OCI-LY3 (cell line): ENCODE measurements around the gene CACNA1E.
"Not testable (repeated sequence)": the region's sequence is repeated elsewhere in the genome, so short reads cannot be mapped to it uniquely, and the experiment has no call there.

Experiments
- H2AFZ ChIP-seq: fragments of 200-600, 300-600 bp; shearing (Covaris generic); 2 replicates; pipeline ENCODE4 v1.6.0; 2014; ENCODE audit warnings: antibody characterized with exemption, low read depth, low read length
- H3K27ac ChIP-seq: fragments of 200-600, 300-600 bp; sonication (generic); 2 replicates; pipeline ENCODE4 v1.5.1; 2014; ENCODE audit warnings: mild to moderate bottlenecking, low read length, moderate library complexity, mixed read lengths
- H3K27me3 ChIP-seq: fragments of 200-600, 300-600 bp; sonication (generic); 2 replicates; pipeline ENCODE4 v1.6.1; 2014; ENCODE audit warnings: low read depth, low read length, mixed read lengths
- H3K36me3 ChIP-seq: fragments of 200-600, 300-600 bp; sonication (generic); replicated peaks from 2 replicates; pipeline ENCODE3; 2014; ENCODE audit warnings: low read depth, low read length, mixed read lengths
- H3K4me1 ChIP-seq: fragments of 300-600, 200-600 bp; sonication (generic); 2 replicates; pipeline ENCODE4 v1.6.1; 2014; ENCODE audit warnings: low read length, mixed read lengths
- H3K4me2 ChIP-seq: fragments of 200-600, 300-600 bp; sonication (generic); 2 replicates; pipeline ENCODE4 v1.6.1; 2014; ENCODE audit warnings: low read length, mixed read lengths
- H3K4me3 ChIP-seq: fragments of 300-600, 200-600 bp; sonication (generic); 2 replicates; pipeline ENCODE4 v1.5.1; 2014; ENCODE audit warnings: antibody characterized with exemption, mild to moderate bottlenecking, low read length, moderate library complexity
- H3K79me2 ChIP-seq: fragments of 300-600, 200-600 bp; shearing (Covaris generic); 2 replicates; pipeline ENCODE4 v1.6.1; 2014; ENCODE audit warnings: mild to moderate bottlenecking, low read length, mixed read lengths
- H3K9ac ChIP-seq: fragments of 300-600, 200-600 bp; shearing (Covaris generic); 2 replicates; pipeline ENCODE4 v1.6.0; 2014; ENCODE audit warnings: mild to moderate bottlenecking, low read length, moderate library complexity
- H3K9me3 ChIP-seq: fragments of 200-600, 300-600 bp; shearing (Covaris generic); 2 replicates; pipeline ENCODE4 v1.6.1; 2014; ENCODE audit warnings: low read length, mixed read lengths; ENCODE audit not compliant: insufficient read depth
- H4K20me1 ChIP-seq: fragments of 200-600, 300-600 bp; sonication (generic); 2 replicates; pipeline ENCODE4 v1.6.1; 2016; ENCODE audit warnings: low read length, mixed read lengths; ENCODE audit not compliant: insufficient read depth
- CTCF ChIP-seq: fragments of 200-600, 300-600 bp; sonication (generic); IDR thresholded peaks from 2 replicates; pipeline ENCODE4 v1.5.1; 2014; ENCODE audit warnings: antibody characterized with exemption, low read length, low read depth
- EZH2phosphoT487 ChIP-seq: fragments of 200-600 bp; shearing (Covaris generic); IDR thresholded peaks from 2 replicates; pipeline ENCODE4 v1.6.1; 2018; ENCODE audit warnings: antibody characterized with exemption, mixed run types, low read depth

Gene CACNA1E

GRCh38 chr1:181531951-181532600 is 48.8 kb downstream of the CACNA1E start:
- Histone ChIP-seq H3K27ac (no peak overlapping the region), H4K20me1 (no peaks in the 10 kb centered on the region), H3K4me2 (no peak overlapping the region), H2AFZ (no peak overlapping the region), H3K79me2 (no peaks in the 10 kb centered on the region), H3K27me3 (peaks cover 27% of the 10 kb centered on the region), H3K36me3 (no peaks in the 10 kb centered on the region), H3K9me3 (no peaks in the 10 kb centered on the region), H3K4me3 (no peak overlapping the region), H3K9ac (no peak overlapping the region), H3K4me1 (no peaks in the 10 kb centered on the region)
- TF ChIP-seq CTCF (no peak), EZH2phosphoT487 (no peak)

- Histone ChIP-seq H3K9me3 (no peaks in the 10 kb centered on the region), H3K27me3 (peaks cover 37% of the 10 kb centered on the region), H3K9ac (no peak overlapping the region), H4K20me1 (no peaks in the 10 kb centered on the region), H3K79me2 (no peaks in the 10 kb centered on the region), H3K27ac (no peak overlapping the region), H3K4me2 (no peak overlapping the region), H3K36me3 (no peaks in the 10 kb centered on the region), H2AFZ (no peak overlapping the region), H3K4me3 (no peak overlapping the region), H3K4me1 (no peaks in the 10 kb centered on the region)
- TF ChIP-seq CTCF: no peak
- no peak for TF ChIP-seq EZH2phosphoT487
Measured at GRCh38 chr1:181538836-181539235, 55.5 kb downstream of the CACNA1E start.

- no peak for TF ChIP-seq CTCF
- no peak for TF ChIP-seq EZH2phosphoT487
- Histone ChIP-seq H3K27me3 (peaks cover 45% of the 10 kb centered on the region), H3K36me3 (no peaks in the 10 kb centered on the region), H3K4me1 (no peaks in the 10 kb centered on the region), H4K20me1 (no peaks in the 10 kb centered on the region), H3K9me3 (no peaks in the 10 kb centered on the region), H3K27ac (no peak overlapping the region), H2AFZ (no peak overlapping the region), H3K4me2 (no peak overlapping the region), H3K4me3 (no peak overlapping the region), H3K79me2 (no peaks in the 10 kb centered on the region), H3K9ac (no peak overlapping the region)
Measured at GRCh38 chr1:181541458-181541857, 58.1 kb downstream of the CACNA1E start.

- H3K4me2 ChIP-seq: no peak overlapping the region
- H4K20me1 ChIP-seq: no peaks in the 10 kb centered on the region
- no peak for TF ChIP-seq EZH2phosphoT487
- peaks cover 43% of the 10 kb centered on the region for H3K27me3 ChIP-seq
- H3K9me3 ChIP-seq: no peaks in the 10 kb centered on the region
- no peak overlapping the region for H3K4me3 ChIP-seq
- H3K79me2 ChIP-seq: no peaks in the 10 kb centered on the region
- no peak overlapping the region for H2AFZ ChIP-seq
- no peak overlapping the region for H3K27ac ChIP-seq
- no peaks in the 10 kb centered on the region for H3K36me3 ChIP-seq
- no peaks in the 10 kb centered on the region for H3K4me1 ChIP-seq
- H3K9ac ChIP-seq: no peak overlapping the region
Measured at GRCh38 chr1:181541947-181542346, 58.6 kb downstream of the CACNA1E start.

- H3K4me2 ChIP-seq, H3K4me1 ChIP-seq, H3K9ac ChIP-seq, H4K20me1 ChIP-seq, H3K36me3 ChIP-seq, H2AFZ ChIP-seq, H3K4me3 ChIP-seq, H3K79me2 ChIP-seq, H3K9me3 ChIP-seq, H3K27ac ChIP-seq: not testable (repeated sequence)
- H3K27me3 ChIP-seq: peaks cover 46% of the 10 kb centered on the region
Measured at GRCh38 chr1:181542406-181542805, 59.1 kb downstream of the CACNA1E start.
